Measurements from ENCODE around the gene CLCN1. TPM values are rescaled to one million over a fixed set of nuclear protein-coding genes. Genes with fewer than 3 reads are reported as not detected.

The CLCN1 gene
- total RNA-seq, 1 donor from 2014 or later, result not detected

DNA sequence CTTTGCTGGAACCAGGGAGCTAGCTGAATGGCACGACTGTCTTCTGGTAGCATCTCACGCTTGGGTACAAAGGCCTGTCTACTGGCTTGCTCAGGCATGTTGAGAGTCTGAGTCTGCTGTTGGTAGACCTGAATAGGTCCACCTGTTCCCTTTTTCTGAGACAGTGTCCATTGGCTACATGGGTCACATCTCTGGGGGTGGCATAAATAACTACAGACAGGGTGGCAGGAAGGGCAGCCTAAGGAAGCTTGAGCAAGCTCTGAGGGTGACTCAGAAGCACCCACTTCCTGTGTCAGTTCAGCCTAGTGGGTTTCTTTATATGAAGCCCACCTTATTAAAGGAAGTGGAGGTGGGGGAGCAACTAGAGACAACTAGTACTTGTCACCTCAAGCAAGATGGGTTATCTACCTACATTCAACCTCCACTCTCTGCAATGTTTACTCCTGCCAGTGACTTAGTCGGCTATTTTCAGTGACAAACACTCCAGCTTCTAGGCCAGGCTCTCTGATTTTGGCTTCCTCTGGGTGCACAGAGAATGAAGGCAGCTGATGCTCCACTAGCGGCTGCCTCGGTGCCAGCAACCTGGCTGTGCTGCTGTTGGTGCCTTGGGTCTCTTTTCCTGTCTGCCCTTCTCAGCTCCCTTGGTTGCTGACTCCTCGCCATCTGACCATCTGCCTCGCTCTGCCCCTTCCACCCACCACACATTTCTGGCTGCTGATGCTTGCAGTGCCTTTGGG lies 59.6 kb downstream of the CLCN1 start:
- no peak for DNase-seq (ENCODE audit: extremely low spot score, unreplicated experiment)
- H3K4me3 Mint-ChIP-seq (ENCODE audit: unreplicated experiment), result no peak overlapping the region
- no peaks in the 10 kb centered on the region for H3K9me3 Mint-ChIP-seq (ENCODE audit: unreplicated experiment)
- H3K27ac Mint-ChIP-seq (ENCODE audit: unreplicated experiment), result no peak overlapping the region
- H3K36me3 Mint-ChIP-seq (ENCODE audit: unreplicated experiment), result no peaks in the 10 kb centered on the region
- no peaks in the 10 kb centered on the region for H3K27me3 Mint-ChIP-seq (ENCODE audit: unreplicated experiment)
- TF ChIP-seq, protein P1, sequence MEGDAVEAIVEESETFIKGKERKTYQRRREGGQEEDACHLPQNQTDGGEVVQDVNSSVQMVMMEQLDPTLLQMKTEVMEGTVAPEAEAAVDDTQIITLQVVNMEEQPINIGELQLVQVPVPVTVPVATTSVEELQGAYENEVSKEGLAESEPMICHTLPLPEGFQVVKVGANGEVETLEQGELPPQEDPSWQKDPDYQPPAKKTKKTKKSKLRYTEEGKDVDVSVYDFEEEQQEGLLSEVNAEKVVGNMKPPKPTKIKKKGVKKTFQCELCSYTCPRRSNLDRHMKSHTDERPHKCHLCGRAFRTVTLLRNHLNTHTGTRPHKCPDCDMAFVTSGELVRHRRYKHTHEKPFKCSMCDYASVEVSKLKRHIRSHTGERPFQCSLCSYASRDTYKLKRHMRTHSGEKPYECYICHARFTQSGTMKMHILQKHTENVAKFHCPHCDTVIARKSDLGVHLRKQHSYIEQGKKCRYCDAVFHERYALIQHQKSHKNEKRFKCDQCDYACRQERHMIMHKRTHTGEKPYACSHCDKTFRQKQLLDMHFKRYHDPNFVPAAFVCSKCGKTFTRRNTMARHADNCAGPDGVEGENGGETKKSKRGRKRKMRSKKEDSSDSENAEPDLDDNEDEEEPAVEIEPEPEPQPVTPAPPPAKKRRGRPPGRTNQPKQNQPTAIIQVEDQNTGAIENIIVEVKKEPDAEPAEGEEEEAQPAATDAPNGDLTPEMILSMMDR (IDR thresholded peaks at IDR 0.05), result no peak
- H3K4me1 Mint-ChIP-seq (ENCODE audit: unreplicated experiment), result peaks cover 33% of the 10 kb centered on the region

DNA sequence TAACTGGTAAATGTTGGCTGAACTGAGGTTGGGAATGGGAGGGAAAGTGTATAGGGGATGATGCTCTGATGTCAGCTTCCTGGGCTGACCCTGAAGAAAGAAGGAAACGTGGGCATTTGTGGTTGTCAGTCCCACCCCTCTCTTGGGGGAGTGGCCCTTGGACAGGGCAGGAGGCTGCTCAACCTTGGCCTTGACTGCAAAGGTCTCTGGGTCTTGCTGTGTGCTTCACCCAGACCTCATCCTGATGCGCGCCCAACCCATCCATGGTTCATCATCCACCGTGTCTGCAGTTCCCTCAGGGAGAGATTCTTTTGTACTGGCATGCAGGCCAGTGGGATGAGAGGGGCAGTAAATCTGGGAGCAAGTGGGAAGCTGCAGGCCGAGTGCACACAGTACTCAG lies 60.5 kb downstream of the CLCN1 start:
- H3K27ac Mint-ChIP-seq (ENCODE audit: unreplicated experiment), result no peak overlapping the region
- no peaks in the 10 kb centered on the region for H3K27me3 Mint-ChIP-seq (ENCODE audit: unreplicated experiment)
- no peak for DNase-seq (ENCODE audit: extremely low spot score, unreplicated experiment)
- TF ChIP-seq, protein P1 (IDR thresholded peaks at IDR 0.05), result no peak
- H3K9me3 Mint-ChIP-seq (ENCODE audit: unreplicated experiment), result no peaks in the 10 kb centered on the region
- H3K4me3 Mint-ChIP-seq (ENCODE audit: unreplicated experiment), result no peak overlapping the region
- H3K36me3 Mint-ChIP-seq (ENCODE audit: unreplicated experiment), result no peaks in the 10 kb centered on the region
- H3K4me1 Mint-ChIP-seq (ENCODE audit: unreplicated experiment), result peaks cover 33% of the 10 kb centered on the region

DNA sequence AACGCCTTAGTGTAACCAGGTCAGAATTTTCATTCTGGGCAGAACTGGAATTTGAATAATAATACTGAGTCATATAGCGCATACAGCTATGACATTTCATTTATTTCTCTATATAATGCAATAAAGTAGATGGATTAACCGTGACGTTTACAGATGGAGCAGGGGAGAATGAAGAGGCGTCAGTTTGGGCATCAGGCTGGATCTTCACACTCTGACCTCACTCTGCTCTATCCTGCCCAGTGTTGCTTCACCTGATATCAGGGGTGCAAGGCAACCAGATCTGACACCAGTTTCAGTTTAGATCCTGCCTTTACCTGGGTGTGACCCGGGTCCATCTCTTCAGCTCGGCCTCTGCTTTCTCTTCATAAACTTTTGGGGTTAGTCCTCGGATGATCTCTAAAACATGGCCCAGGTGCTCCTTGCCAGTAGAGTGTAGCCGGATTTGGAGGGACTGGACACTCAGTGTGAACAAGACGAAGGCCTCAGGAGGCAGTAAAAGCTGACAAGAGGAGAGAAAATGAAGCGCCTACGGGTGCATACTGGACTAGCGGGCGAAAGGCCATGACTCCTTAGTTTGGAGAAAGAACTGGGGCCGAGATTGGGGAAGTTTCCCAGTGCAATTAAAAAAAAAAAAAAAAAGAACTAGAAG lies 63.8 kb downstream of the CLCN1 start:
- Mint-ChIP-seq H3K4me3 (ENCODE audit: unreplicated experiment) (peak overlapping the region; percentile 77), H3K9me3 (ENCODE audit: unreplicated experiment) (no peaks in the 10 kb centered on the region), H3K27ac (ENCODE audit: unreplicated experiment) (peak overlapping the region; percentile 82), H3K4me1 (ENCODE audit: unreplicated experiment) (peaks cover 23% of the 10 kb centered on the region), H3K36me3 (ENCODE audit: unreplicated experiment) (peaks cover 5% of the 10 kb centered on the region), H3K27me3 (ENCODE audit: unreplicated experiment) (no peaks in the 10 kb centered on the region)
- DNase-seq (ENCODE audit: extremely low spot score, unreplicated experiment), result no peak
- TF ChIP-seq, protein P1 (IDR thresholded peaks at IDR 0.05), result no peak

DNA sequence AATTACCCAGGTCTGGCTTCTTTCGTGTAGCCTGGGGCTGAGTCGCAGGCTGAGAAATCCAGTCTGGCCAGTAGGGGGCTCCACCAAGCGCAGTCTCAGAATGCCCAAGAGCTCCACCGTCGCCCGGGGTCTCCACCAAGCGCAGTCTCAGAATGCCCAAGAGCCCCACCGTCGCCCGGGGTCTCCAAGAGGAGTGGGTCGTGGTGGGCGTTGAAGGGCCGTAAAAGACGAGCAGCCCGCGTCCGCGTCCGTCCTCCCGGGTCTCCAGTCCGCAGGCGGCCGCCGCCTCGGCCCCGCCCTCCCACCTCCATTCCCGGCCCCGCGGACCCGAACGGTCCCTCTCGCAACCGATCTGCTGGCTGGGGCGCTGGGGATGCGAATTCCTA lies 64.3 kb downstream of the CLCN1 start:
- TF ChIP-seq, protein P1 (IDR thresholded peaks at IDR 0.05), result peak; percentile 89
- Mint-ChIP-seq H3K36me3 (ENCODE audit: unreplicated experiment) (peaks cover 5% of the 10 kb centered on the region), H3K4me3 (ENCODE audit: unreplicated experiment) (peak overlapping the region; percentile 77), H3K4me1 (ENCODE audit: unreplicated experiment) (peaks cover 23% of the 10 kb centered on the region), H3K27me3 (ENCODE audit: unreplicated experiment) (no peaks in the 10 kb centered on the region), H3K9me3 (ENCODE audit: unreplicated experiment) (no peaks in the 10 kb centered on the region), H3K27ac (ENCODE audit: unreplicated experiment) (peak overlapping the region; percentile 82)
- DNase-seq (ENCODE audit: extremely low spot score, unreplicated experiment), result peak; percentile 95

DNA sequence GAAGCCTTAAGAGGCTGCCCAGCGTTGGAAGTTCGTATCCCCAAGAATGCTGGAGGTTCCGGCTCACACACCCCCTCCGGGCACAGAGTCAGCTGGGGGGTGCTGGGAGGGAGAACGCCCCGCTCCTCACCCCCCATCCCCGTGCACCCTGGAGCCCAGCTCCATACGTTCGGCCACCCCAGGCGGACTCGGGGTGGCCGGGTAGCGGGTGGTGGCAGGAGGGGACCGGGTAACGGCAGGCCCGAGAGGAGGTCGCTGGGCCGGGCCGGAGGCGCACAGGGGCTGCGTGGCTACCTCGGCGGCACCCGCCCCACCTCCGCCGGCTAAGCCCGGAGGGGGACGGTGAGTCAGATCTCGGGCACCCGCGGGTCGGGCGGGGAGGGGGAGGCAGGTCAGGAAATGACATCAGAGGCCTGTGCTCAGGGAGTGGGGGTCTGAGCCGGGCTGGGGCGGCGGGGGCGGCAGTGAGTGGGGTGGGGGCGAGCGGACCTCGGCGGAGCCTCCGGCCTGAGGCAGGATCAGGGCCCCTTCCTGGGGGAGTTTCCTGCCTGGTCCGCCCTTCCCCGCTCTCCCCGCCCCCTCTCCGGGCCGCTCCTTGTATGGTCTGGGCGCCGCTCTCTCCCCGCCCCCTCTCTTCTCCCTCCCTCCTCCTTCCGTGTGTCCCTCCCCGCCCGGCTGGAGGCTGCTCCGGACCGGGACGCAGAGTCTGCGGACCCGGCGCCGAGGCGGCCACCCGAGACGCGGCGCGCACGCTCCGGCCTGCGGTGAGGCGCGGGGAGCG lies 64.9 kb downstream of the CLCN1 start, which contains the start of gene ZYX:
Gene ZYX, plus strand, starts transcription at position 700 of the 781 bp plus-strand sequence. CDS start 227 bp downstream, outside the sequence.
- Mint-ChIP-seq H3K4me3 (ENCODE audit: unreplicated experiment) (peak within 1 kb of the TSS; percentile 77), H3K9me3 (ENCODE audit: unreplicated experiment) (no peaks in the 10 kb centered on the region), H3K27me3 (ENCODE audit: unreplicated experiment) (no peaks in the 10 kb centered on the region), H3K36me3 (ENCODE audit: unreplicated experiment) (peaks cover 5% of the 10 kb centered on the region), H3K27ac (ENCODE audit: unreplicated experiment) (peak within 1 kb of the TSS; percentile 82), H3K4me1 (ENCODE audit: unreplicated experiment) (peaks cover 22% of the 10 kb centered on the region)
- TF ChIP-seq, protein P1 (IDR thresholded peaks at IDR 0.05), result no peak
- DNase-seq (ENCODE audit: extremely low spot score, unreplicated experiment), result peak; percentile 97
